A549 (cell line): ENCODE data around the gene HSD11B1L. TPM values are rescaled to one million over a fixed set of nuclear protein-coding genes. Genes with fewer than 3 reads are reported as not detected.

Experiments used
- ATAC-seq, 2 experiments: fragments of 200-7000 bp in 1 of 2; fragments of >200 bp in 1 of 2; cut with Nextera tagmentation in 1 of 2; cut with Tn5 transposase in 1 of 2; 3 replicates each; pipeline versions ENCODE4 v1.8.0 to v1.9.1; 2018 to 2020; ENCODE audit warnings: mild to moderate bottlenecking in 1 of 2, moderate library complexity in 1 of 2
- CTCF ChIA-PET: fragments of 300-600 bp; sonication (Branson Sonifier 250); formaldehyde crosslinking; extraction: SDS; loops from one replicate; lab custom pipeline; 2021; ENCODE audit warnings: antibody characterized with exemption, inconsistent platforms; lab: Yijun Ruan, JAX
- POLR2A ChIA-PET: fragments of 350-600 bp; formaldehyde crosslinking; extraction: SDS; loops from one replicate; lab custom pipeline; 2021; ENCODE audit warnings: antibody characterized with exemption, inconsistent platforms; lab: Yijun Ruan, JAX
- DNase-seq, 2 experiments: peaks; one replicate each; pipeline versions ENCODE4 v3.0.0 to v3.0.0-alpha.2; 2011 to 2016; ENCODE audit warnings: low read depth in 1 of 2, low spot score in 1 of 2
- FAIRE-seq: peaks from 2 replicates; lab custom pipeline; 2011; peaks lifted over from hg19 to GRCh38; lab: Jason Lieb, UNC
- H3K27ac ChIP-seq, 2 experiments: fragments of >200 bp; sonication (Bioruptor Twin); formaldehyde crosslinking; 3 replicates each; pipeline ENCODE4 v1.5.1; 2016 to 2017
- H3K4me1 ChIP-seq: fragments of >200 bp; sonication (Bioruptor Twin); formaldehyde crosslinking; 3 replicates; pipeline ENCODE4 v1.6.1; 2016
- H3K4me2 ChIP-seq: fragments of >200 bp; sonication (Bioruptor Twin); formaldehyde crosslinking; 3 replicates; pipeline ENCODE4 v1.6.1; 2016
- H3K4me3 ChIP-seq: fragments of >200 bp; sonication (Bioruptor Twin); formaldehyde crosslinking; 3 replicates; pipeline ENCODE4 v1.5.1; 2016
- H3K9me3 ChIP-seq: fragments of >200 bp; sonication (Bioruptor Twin); formaldehyde crosslinking; 3 replicates; pipeline ENCODE4 v1.6.1; 2016
- CBX2 ChIP-seq: fragments of 200-600 bp; sonication (generic); IDR thresholded peaks from 2 replicates; pipeline ENCODE4 v1.6.1; 2016; ENCODE audit warnings: low read depth, mild to moderate bottlenecking, borderline replicate concordance
- CHD2 ChIP-seq: fragments of 150-350 bp; IDR thresholded peaks from 2 replicates; pipeline ENCODE4 v1.6.1; 2014; ENCODE audit warnings: low read length; ENCODE audit not compliant: partially characterized antibody
- EHF ChIP-seq: fragments of 250-450 bp; sonication (Bioruptor Pico); IDR thresholded peaks from 2 replicates; pipeline ENCODE4 v1.5.0; 2020; ENCODE audit warnings: mild to moderate bottlenecking
- FOSB ChIP-seq: fragments of 250-450 bp; sonication (Bioruptor Pico); IDR thresholded peaks from 2 replicates; pipeline ENCODE4 v1.5.0; 2020; ENCODE audit warnings: mild to moderate bottlenecking, moderate library complexity
- MAFK ChIP-seq: fragments of 450-650 bp; IDR thresholded peaks from 2 replicates; pipeline ENCODE4 v1.6.1; 2014; ENCODE audit not compliant: partially characterized antibody
- NFE2L2 ChIP-seq: fragments of 150-350 bp; conservative IDR thresholded peaks from 2 replicates; pipeline ENCODE4 v1.6.1; 2014; ENCODE audit warnings: low read length
- POLR2AphosphoS2 ChIP-seq: conservative IDR thresholded peaks from 2 replicates; pipeline ENCODE4 v1.6.1; 2012; ENCODE audit warnings: low read length, improper control_type of control experiment, inconsistent platforms
- RAD21 ChIP-seq, 2 experiments: fragments of >200 bp in 1 of 2; sonication (Bioruptor Twin) in 1 of 2; formaldehyde crosslinking in 1 of 2; IDR thresholded peaks in 1 of 2; conservative IDR thresholded peaks in 1 of 2; 2 replicates in 1 of 2; 3 replicates in 1 of 2; pipeline ENCODE4 v1.6.1; 2012 to 2018; ENCODE audit warnings: inconsistent platforms in 1 of 2
- RCOR1 ChIP-seq: fragments of 150-350 bp; IDR thresholded peaks from 2 replicates; pipeline ENCODE4 v1.6.1; 2014; ENCODE audit warnings: antibody characterized with exemption, low read length, low read depth
- ZC3H11A ChIP-seq: fragments of 450-650 bp; IDR thresholded peaks from 2 replicates; pipeline ENCODE4 v1.6.1; 2014; ENCODE audit warnings: antibody characterized with exemption, mild to moderate bottlenecking
- ZFP36 ChIP-seq: fragments of 450-650 bp; IDR thresholded peaks from 2 replicates; pipeline ENCODE4 v1.6.1; 2014; ENCODE audit warnings: borderline replicate concordance; ENCODE audit not compliant: partially characterized antibody
- ZNF302 ChIP-seq: fragments of 250-450 bp; sonication (Bioruptor Pico); IDR thresholded peaks from 2 replicates; pipeline ENCODE4 v1.9.0; 2021; ENCODE audit warnings: inconsistent platforms, mild to moderate bottlenecking, moderate library complexity
- WGBS: methylation state at CpG from one replicate; pipeline ENCODE4 v1.1.6; 2017; ENCODE audit errors: missing lambda C conversion rate; 5-methylcytosine and 5-hydroxymethylcytosine counted together
- polyA plus RNA-seq, 4 experiments: library from polyadenylated mRNA; depleted of rRNA in 3 of 4; stranded (reverse); fragments of >200 nt; fragmentation: RNase III in 1 of 4; extraction: RNeasy Plus Mini Kit Qiagen cat#74134 plus additional on column Dnase treatment in 1 of 4; gene quantifications; 2 replicates in 3 of 4; 3 replicates in 1 of 4; pipeline ENCODE4 v1.2.3, GENCODE V29; 2011 to 2017
- TF ChIP-seq, protein P1 (sequence below): fragments of >200 bp; sonication (Bioruptor Twin); formaldehyde crosslinking; IDR thresholded peaks from 2 replicates; pipeline ENCODE4 v1.6.1; 2016
- TF ChIP-seq, protein P2 (sequence below): fragments of 150-350 bp; IDR thresholded peaks from 2 replicates; pipeline ENCODE4 v1.6.1; 2014; ENCODE audit warnings: low read depth, mild to moderate bottlenecking, low read length
- TF ChIP-seq, protein P3 (sequence below): IDR thresholded peaks from 2 replicates; pipeline ENCODE4 v1.6.1; 2012
- TF ChIP-seq, protein P4 (sequence below): fragments of 450-650 bp; IDR thresholded peaks from 2 replicates; pipeline ENCODE4 v1.6.1; 2014; ENCODE audit warnings: antibody characterized with exemption
- TF ChIP-seq, protein P5 (sequence below): fragments of >200 bp; sonication (Bioruptor Twin); formaldehyde crosslinking; IDR thresholded peaks from 3 replicates; pipeline ENCODE4 v1.6.1; 2016

Gene HSD11B1L
- polyA plus RNA-seq, 2 of the 4 experiments (the other 2 are of a cell fraction) = 2.8 to 4.8 TPM

DNA sequence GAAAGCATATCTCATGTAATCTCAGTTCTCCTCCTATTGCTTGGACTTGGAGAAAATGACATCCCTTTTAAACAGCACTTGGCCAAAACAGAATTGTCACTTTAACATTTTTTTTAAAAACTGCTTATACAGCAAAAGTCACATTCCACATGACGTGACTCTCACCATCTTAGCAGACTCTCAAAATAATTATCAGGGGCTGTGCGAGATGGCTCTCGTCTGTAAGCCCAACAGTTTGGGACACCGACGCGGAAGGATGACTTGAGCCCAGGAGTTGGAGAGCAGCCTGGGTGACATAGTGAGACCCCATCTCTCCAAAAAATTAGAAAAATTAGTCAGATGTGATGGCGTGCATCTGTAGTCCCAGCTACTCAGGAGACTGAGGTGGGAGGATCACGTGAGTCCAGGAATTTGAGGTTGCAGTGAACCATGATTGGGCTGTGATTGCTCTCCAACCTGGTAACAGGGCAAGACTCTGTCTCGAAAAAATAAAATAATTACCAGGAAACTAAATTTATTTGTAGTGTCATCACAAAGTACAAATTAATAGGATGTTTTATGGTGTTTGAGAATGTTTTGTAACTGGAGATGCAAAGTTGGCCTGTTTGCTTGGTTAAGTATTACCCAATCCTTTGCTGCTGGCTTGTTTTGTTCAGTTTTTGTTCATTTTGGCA lies 49.1 kb upstream of the HSD11B1L start:
- DNase-seq (no peak), ATAC-seq (no peak), FAIRE-seq (no peak)
- Histone ChIP-seq H3K4me2 (no peak overlapping the region), H3K9me3 (no peaks in the 10 kb centered on the region), H3K4me1 (peaks cover 9% of the 10 kb centered on the region; the same call in 2 of the 3 replicates), H3K4me3 (no peak overlapping the region), H3K27ac (no peak overlapping the region)
- no peak for TF ChIP-seq CBX2
- TF ChIP-seq, protein P1, sequence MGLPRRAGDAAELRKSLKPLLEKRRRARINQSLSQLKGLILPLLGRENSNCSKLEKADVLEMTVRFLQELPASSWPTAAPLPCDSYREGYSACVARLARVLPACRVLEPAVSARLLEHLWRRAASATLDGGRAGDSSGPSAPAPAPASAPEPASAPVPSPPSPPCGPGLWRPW = no peak
- TF ChIP-seq EHF = no peak
- TF ChIP-seq, protein P2, sequence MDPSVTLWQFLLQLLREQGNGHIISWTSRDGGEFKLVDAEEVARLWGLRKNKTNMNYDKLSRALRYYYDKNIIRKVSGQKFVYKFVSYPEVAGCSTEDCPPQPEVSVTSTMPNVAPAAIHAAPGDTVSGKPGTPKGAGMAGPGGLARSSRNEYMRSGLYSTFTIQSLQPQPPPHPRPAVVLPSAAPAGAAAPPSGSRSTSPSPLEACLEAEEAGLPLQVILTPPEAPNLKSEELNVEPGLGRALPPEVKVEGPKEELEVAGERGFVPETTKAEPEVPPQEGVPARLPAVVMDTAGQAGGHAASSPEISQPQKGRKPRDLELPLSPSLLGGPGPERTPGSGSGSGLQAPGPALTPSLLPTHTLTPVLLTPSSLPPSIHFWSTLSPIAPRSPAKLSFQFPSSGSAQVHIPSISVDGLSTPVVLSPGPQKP = no peak
- TF ChIP-seq MAFK = peak; percentile 88
- ChIA-PET CTCF (no interaction called here), POLR2A (no interaction called here)
- 94% methylated on average over 9 of the region's 9 CpGs for WGBS

DNA sequence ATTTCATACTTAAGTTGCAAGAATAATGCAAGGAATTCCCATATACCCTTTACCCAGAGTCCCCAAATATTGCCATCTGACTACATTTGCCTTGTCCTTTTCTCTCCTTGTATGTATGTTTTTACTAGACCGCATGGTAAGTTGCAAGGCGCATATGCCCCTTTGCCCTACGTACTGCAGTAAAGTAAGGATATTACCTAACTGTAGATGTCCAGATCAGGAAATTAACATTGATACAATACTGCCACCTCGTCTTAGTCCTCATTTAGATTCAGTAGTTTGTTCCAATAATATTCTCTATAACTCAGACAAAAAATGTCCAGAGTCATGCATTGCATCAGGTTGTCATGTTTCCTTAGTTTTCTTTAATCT lies 48.6 kb upstream of the HSD11B1L start:
- Histone ChIP-seq H3K4me2 (no peak overlapping the region), H3K4me3 (no peak overlapping the region), H3K4me1 (peaks cover 9% of the 10 kb centered on the region; the same call in 2 of the 3 replicates), H3K9me3 (no peaks in the 10 kb centered on the region), H3K27ac (no peak overlapping the region)
- ATAC-seq (no peak), FAIRE-seq (no peak), DNase-seq (no peak)
- CTCF ChIA-PET = no interaction called here
- POLR2A ChIA-PET = no interaction called here
- 90% methylated on average over 4 of the region's 4 CpGs for WGBS
- TF ChIP-seq, protein P1 = no peak
- TF ChIP-seq RAD21 (conservative IDR thresholded peaks at IDR 0.05 in 1 of 2, IDR thresholded peaks at IDR 0.05 in 1 of 2) = no peak
- no peak for TF ChIP-seq RCOR1
- no peak for TF ChIP-seq FOSB (CRISPR knock-in tag)
- TF ChIP-seq ZNF302 (CRISPR knock-in tag) = no peak

DNA sequence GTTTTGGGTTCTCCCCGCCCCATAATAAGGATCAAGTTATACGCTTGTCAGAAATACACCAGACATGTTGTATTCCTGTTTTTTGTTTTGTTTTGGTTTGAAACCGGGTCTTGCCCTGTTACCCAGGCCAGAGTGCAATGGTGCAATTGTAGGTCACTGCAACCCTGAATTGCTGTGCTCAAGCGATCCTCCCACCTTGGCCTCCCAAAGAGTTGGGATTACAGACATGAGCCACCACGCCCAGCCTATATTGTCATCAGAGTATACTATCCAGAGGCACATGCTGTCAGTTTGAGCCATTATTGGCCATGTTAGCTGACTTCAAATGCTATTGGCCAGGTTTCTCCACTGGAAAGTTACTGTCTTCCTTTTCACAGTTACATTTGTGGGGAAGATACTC lies 48.2 kb upstream of the HSD11B1L start:
- no peak for TF ChIP-seq NFE2L2
- TF ChIP-seq ZFP36 = no peak
- TF ChIP-seq CHD2 = no peak
- TF ChIP-seq ZC3H11A = no peak
- no peak for TF ChIP-seq RCOR1
- TF ChIP-seq, protein P3, sequence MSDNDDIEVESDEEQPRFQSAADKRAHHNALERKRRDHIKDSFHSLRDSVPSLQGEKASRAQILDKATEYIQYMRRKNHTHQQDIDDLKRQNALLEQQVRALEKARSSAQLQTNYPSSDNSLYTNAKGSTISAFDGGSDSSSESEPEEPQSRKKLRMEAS = no peak
- TF ChIP-seq, protein P4, sequence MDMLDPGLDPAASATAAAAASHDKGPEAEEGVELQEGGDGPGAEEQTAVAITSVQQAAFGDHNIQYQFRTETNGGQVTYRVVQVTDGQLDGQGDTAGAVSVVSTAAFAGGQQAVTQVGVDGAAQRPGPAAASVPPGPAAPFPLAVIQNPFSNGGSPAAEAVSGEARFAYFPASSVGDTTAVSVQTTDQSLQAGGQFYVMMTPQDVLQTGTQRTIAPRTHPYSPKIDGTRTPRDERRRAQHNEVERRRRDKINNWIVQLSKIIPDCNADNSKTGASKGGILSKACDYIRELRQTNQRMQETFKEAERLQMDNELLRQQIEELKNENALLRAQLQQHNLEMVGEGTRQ = no peak
- TF ChIP-seq, protein P5, sequence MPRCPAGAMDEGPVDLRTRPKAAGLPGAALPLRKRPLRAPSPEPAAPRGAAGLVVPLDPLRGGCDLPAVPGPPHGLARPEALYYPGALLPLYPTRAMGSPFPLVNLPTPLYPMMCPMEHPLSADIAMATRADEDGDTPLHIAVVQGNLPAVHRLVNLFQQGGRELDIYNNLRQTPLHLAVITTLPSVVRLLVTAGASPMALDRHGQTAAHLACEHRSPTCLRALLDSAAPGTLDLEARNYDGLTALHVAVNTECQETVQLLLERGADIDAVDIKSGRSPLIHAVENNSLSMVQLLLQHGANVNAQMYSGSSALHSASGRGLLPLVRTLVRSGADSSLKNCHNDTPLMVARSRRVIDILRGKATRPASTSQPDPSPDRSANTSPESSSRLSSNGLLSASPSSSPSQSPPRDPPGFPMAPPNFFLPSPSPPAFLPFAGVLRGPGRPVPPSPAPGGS = no peak
- no peak for TF ChIP-seq POLR2AphosphoS2
- Histone ChIP-seq H3K9me3 (no peaks in the 10 kb centered on the region), H3K4me3 (no peak overlapping the region), H3K27ac (no peak overlapping the region), H3K4me2 (no peak overlapping the region), H3K4me1 (peaks cover 9% of the 10 kb centered on the region; the same call in 2 of the 3 replicates)
- ATAC-seq = no peak
- 79% methylated on average over 5 of the region's 5 CpGs for WGBS
- FAIRE-seq = no peak
- DNase-seq = no peak
- CTCF ChIA-PET = no interaction called here
- POLR2A ChIA-PET = interaction anchor here (1.2 kb wide), 1 partner anchor 10 kb away, joined by 6 read pairs; the partner anchor contains the start of genes SAFB and SAFB2
